IPS DF 19.7 (cell line): ENCODE results near the gene EIF4ENIF1.
"Not testable (repeated sequence)": the region's sequence is repeated elsewhere in the genome, so short reads cannot be mapped to it uniquely, and the experiment has no call there.

Source experiments
- DNase-seq: peaks from one replicate; pipeline ENCODE4 v3.0.0-alpha.2; 2013; ENCODE audit warnings: low read depth, low spot score

EIF4ENIF1 gene, protein sequence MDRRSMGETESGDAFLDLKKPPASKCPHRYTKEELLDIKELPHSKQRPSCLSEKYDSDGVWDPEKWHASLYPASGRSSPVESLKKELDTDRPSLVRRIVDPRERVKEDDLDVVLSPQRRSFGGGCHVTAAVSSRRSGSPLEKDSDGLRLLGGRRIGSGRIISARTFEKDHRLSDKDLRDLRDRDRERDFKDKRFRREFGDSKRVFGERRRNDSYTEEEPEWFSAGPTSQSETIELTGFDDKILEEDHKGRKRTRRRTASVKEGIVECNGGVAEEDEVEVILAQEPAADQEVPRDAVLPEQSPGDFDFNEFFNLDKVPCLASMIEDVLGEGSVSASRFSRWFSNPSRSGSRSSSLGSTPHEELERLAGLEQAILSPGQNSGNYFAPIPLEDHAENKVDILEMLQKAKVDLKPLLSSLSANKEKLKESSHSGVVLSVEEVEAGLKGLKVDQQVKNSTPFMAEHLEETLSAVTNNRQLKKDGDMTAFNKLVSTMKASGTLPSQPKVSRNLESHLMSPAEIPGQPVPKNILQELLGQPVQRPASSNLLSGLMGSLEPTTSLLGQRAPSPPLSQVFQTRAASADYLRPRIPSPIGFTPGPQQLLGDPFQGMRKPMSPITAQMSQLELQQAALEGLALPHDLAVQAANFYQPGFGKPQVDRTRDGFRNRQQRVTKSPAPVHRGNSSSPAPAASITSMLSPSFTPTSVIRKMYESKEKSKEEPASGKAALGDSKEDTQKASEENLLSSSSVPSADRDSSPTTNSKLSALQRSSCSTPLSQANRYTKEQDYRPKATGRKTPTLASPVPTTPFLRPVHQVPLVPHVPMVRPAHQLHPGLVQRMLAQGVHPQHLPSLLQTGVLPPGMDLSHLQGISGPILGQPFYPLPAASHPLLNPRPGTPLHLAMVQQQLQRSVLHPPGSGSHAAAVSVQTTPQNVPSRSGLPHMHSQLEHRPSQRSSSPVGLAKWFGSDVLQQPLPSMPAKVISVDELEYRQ

GRCh38 chr22:31489632-31490495 lies at the start of gene EIF4ENIF1:
Gene EIF4ENIF1, minus strand, starts transcription at chr22:31489842. Its CDS starts 1,124 bp downstream, at chr22:31488718.
- no peak for DNase-seq

DNA sequence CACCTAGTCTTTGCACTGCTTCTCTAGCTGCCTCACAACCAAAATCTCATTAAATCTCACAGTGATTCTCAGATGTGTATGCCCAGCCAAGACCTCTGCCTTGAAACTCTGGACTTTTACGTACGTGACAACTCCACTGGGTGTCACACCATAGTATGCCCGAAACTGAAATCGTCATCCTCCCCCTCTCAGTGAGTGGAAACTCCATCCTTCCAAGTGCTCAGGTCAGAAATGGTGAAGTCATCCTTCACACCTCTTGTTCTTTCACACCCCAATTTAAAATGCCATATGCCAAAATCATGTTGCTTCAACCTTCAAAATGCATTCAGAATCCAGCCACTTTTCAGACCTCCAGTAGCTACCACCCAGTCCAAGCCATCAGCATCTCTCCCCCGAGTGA lies 49.2 kb upstream of the EIF4ENIF1 start:
- no peak for DNase-seq

- DNase-seq: no peak
These were observed 47.4 kb upstream of the EIF4ENIF1 start for GRCh38 chr22:31537019-31537535.

DNA sequence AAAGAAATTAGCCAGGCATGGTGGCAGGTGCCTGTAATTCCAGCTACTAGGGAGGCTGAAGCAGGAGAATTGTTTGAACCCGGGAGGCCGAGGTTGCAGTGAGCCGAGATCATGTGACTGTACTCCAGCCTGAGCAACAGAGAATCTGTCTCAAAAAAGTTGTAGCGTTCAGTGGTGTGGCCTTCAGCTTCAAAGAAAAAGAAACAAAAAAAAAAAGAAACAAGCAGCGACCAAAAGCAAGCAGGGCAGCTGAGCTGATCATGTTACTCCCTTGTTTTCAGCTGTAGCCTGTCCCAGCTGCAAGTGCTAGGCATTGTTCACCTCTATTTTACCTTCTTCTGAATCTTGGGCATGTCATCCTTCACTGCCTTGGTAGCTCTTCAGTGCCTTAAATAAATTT lies 43.7 kb upstream of the EIF4ENIF1 start:
- DNase-seq: no peak

DNA sequence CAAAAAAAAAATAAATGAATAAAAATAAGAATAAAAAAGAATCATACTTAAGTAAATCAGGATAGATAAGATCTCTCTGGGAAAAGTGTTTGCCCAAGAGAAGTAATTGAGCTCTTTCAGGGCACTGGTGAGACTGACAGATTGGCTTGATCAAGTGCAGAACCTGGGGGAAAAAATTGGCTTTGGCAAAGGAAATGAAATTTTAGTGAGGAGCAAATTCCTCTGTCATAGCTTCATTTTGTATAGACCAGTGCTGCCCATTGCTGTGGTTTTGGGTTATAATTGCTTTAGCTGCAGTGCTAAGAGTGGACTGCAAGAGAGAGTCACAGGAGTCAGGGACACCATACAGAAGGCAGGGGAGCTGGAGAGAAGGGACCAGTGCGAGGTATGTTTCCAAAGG lies 42.4 kb upstream of the EIF4ENIF1 start:
- DNase-seq: no peak

GRCh38 chr22:31530823-31531195 lies 41.2 kb upstream of the EIF4ENIF1 start:
- DNase-seq: no peak

- no peak for DNase-seq
These were observed 36.6 kb upstream of the EIF4ENIF1 start for GRCh38 chr22:31526270-31526669.

DNA sequence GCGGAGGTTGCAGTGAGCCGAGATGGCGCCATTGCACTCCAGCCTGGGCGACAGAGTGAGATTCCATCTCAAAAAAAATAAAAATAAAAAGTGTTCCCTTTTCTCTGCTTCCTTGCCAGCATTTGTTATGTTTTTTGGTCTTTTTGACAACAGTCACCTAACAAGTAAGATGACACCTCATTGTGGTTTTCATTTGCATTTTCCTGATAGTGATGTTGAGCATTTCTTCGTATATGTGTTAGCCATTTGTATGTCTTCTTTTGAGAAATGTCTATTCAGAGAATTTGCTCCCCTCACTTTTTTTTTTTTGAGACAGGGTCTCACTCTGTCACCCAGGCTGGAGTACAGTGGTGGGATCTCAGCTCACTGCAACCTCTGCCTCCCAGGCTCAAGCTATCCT lies 34.5 kb upstream of the EIF4ENIF1 start:
- not testable (repeated sequence) for DNase-seq

- DNase-seq: no peak
These were observed 30.4 kb upstream of the EIF4ENIF1 start for GRCh38 chr22:31520051-31520450.

GRCh38 chr22:31509061-31509762 lies 19.6 kb upstream of the EIF4ENIF1 start:
- no peak for DNase-seq

DNA sequence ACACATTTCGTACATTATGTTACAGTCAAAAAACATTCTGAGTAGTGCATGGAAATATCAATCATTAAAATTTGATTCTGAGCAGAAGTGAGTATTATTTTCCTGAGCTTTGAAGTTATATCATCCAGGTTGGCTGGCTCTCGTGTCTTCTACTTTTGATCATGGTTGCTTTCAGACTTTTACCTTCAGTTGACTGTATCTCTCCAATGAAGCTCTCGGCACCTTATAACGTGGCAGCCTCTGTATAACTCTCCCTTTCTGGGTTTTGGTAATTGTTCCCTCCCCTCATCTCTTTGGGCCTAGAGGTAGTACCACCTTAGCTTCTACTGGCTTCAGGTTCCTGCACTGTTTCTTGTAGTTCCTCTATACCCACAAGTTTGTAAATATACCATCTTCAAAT lies 18.9 kb upstream of the EIF4ENIF1 start:
- DNase-seq: no peak

DNA sequence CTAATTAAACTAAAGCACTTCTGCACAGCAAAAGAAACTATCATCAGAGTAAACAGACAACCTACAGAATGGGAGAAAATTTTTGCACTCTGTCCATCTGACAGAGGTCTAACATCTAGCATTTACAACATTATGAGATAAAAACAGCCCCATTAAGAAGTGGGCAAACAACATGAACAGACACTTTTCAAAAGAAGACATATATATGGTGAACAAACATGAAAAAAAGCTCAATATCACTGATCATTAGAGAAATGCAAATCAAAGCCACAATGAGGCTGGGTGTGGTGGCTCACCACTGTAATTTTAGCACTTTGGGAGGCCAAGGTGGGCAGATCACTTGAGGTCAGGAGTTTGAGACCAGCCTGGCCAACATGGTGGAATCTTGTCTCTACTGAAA lies 17.9 kb upstream of the EIF4ENIF1 start:
- not testable (repeated sequence) for DNase-seq

DNA sequence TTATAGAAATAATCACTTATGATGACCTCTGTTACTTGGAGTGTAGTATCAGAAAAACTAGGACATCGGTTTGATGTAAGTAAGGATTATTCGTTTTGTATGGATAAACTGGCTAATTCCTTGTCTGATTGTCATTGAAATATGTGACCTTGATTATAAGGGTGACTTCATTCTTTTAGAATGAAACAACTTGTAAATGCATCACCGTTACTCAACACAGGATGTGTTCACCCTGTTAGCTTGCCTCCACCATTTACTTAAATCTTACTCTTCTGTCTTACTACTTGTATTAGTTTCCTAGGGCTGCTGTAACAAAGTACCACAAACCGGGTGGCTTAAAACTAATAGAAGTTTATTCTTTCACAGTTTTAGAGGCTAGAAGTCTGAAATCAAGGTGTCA lies 14.6 kb upstream of the EIF4ENIF1 start:
- DNase-seq: no peak

- DNase-seq: no peak
These were observed 13.7 kb upstream of the EIF4ENIF1 start for GRCh38 chr22:31503211-31503964.

- DNase-seq: no peak
These were observed 12.1 kb upstream of the EIF4ENIF1 start for GRCh38 chr22:31501738-31502137.

DNA sequence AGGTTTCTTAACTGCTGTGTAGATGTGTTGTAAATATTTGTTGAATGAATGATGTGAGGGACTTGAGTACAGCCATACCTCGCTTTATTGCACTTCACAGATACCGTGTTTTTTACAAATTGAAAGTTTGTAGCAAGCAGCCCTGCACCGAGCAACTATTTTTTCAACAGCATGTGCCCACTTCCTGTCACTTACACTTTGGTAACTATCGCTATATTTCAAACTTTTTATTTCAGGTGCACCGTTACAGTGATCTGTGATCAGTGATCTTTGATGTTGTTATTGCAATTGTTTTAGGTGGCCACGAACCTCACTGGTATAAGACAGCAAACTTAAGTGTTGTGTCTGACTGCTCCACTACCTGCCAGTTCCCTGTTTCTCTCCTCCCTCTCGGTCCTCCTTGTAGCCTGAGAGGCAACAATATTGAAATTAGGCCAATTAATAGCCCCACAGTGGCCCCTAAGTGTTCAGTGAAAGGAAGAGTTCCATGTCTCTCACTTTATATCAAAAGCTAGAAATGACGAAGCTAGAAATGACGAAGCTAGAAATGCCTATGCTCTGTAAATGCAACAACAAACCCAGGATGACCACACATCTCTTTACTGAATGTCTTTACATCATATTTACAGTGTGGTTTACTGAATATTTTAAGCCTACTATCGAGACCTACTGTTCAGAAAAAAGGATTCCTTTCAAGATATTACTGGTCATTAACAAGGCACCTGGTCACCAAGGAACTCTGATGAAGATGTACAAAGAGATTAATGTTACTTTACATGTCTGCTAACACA lies 7.7 kb upstream of the EIF4ENIF1 start:
- no peak for DNase-seq

DNA sequence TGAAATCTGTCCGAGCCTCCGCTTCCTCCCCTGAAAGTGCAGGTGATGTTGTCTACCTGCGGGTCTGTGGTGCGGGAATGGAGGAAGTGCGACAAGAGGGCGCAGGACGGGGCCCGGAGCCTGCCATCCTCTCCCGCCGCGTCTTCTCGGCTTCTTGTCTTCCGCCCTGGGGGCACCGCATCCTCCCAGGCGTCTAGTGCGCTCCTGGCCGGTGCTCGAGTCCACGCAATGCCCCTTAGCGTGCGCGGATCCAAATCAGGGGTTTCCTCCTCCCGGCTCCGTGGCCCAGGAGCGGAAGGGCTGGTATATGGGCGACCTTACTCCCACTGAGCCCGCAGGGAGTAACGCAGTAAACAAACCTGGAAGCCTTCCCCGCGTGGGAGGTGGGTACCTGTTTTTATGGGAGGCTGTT lies 7.1 kb upstream of the EIF4ENIF1 start:
- no peak for DNase-seq

DNA sequence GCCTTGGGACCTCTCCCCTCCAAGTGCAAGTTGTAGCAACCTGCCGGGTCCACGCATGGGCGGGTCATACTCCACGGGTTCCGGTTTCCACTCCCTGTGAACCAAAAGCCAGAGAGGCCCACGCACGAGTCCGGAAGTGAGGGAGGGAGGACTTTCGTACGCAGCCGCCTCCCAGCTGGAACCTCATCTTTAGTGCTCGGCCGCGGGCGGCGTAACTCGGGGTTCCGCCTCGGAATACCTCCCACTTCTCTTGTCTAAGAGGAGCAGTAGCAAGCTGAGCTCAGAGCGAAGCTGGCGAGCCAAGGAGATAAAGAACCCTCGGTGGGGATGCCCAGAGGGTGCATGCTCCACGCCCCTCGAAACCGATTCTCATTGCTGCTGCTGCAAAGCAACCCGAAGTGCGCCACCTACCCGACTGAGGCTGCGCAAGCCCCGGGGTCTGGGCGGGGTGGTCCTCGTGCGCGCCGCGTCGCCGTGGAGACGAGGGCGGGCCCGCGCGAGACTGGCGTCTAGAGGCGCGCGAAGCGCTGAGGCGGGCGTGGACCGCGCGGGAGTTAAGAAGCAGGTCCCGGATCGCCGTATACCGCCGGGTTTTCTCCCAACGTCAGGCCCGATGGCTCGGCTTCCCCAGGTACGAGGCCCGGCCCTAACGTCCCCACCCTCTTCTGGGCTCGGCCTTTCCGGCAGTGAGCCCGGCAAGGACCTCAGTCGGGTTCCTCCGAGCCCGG lies 6.5 kb upstream of the EIF4ENIF1 start, which contains the start of gene SFI1:
SFI1 (plus strand) TSS at position 530 of the 728 bp plus-strand sequence. CDS start 11,749 bp downstream, outside the sequence.
- DNase-seq: peak; percentile 74
